PC-3 (cell line): ENCODE results near the gene PKP1. TPM values are rescaled to one million over a fixed set of nuclear protein-coding genes. Genes with fewer than 3 reads are reported as not detected.
A peak's percentile ranks its signal among the peaks of the same experiment; 100 is the strongest.

Experiments used
- ATAC-seq: fragments of 200-7000 bp; cut with Tn5 transposase; 2 replicates; pipeline ENCODE4 v1.9.1; 2020; ENCODE audit warnings: mild to moderate bottlenecking, moderate library complexity
- BruUV-seq: library from RNA; stranded (reverse); fragments of 400-500 nt; replicated peaks from 2 replicates; lab custom pipeline; 2021; lab: Mats Ljungman, UMichigan
- CTCF ChIA-PET: fragments of 300-600 bp; sonication (Branson Sonifier 250); formaldehyde crosslinking; loops from one replicate; lab custom pipeline; 2022; ENCODE audit warnings: antibody characterized with exemption; lab: Charles Lee
- POLR2A ChIA-PET: fragments of 300-600 bp; sonication (Branson Sonifier 250); formaldehyde crosslinking; loops from one replicate; lab custom pipeline; 2022; ENCODE audit warnings: antibody characterized with exemption; ENCODE audit not compliant: unreplicated experiment; lab: Charles Lee
- DNase-seq: peaks from one replicate; pipeline ENCODE4 v3.0.0-alpha.2; 2015
- H2AFZ ChIP-seq: fragments of 300-600 bp; sonication (generic); 2 replicates; pipeline ENCODE4 v1.6.0; 2016; ENCODE audit warnings: antibody characterized with exemption, low read length
- H3F3A ChIP-seq: fragments of 300-600 bp; sonication (generic); one replicate; pipeline ENCODE4 v1.6.0; 2017; ENCODE audit warnings: antibody characterized with exemption, low read length, control low read depth, mild to moderate bottlenecking; ENCODE audit not compliant: unreplicated experiment
- H3K27ac ChIP-seq: fragments of 300-600 bp; sonication (generic); 2 replicates; pipeline ENCODE4 v1.5.1; 2016; ENCODE audit warnings: mild to moderate bottlenecking, low read length
- H3K27me3 ChIP-seq: fragments of 300-600 bp; sonication (generic); 2 replicates; pipeline ENCODE4 v1.6.1; 2016; ENCODE audit warnings: low read length, mixed read lengths
- H3K36me3 ChIP-seq: fragments of 300-600 bp; sonication (generic); 2 replicates; pipeline ENCODE4 v1.6.1; 2016; ENCODE audit warnings: low read depth, mixed run types, low read length, mixed read lengths
- H3K4me1 ChIP-seq: fragments of 300-600 bp; sonication (generic); 2 replicates; pipeline ENCODE4 v1.5.1; 2016; ENCODE audit warnings: low read length; ENCODE audit not compliant: insufficient read depth
- H3K4me2 ChIP-seq: fragments of 300-600 bp; sonication (generic); 2 replicates; pipeline ENCODE4 v1.6.0; 2016; ENCODE audit warnings: low read length
- H3K4me3 ChIP-seq: fragments of 300-600 bp; sonication (generic); 2 replicates; pipeline ENCODE4 v1.5.1; 2016; ENCODE audit warnings: mild to moderate bottlenecking, low read length, mixed read lengths
- H3K79me2 ChIP-seq: fragments of 300-600 bp; sonication (generic); 2 replicates; pipeline ENCODE4 v1.6.1; 2017; ENCODE audit warnings: low read length, mixed read lengths
- H3K9ac ChIP-seq: fragments of 300-600 bp; sonication (generic); 2 replicates; pipeline ENCODE4 v1.6.0; 2016; ENCODE audit warnings: mild to moderate bottlenecking, low read length
- H3K9me2 ChIP-seq: fragments of 300-600 bp; sonication (generic); replicated peaks from 2 replicates; pipeline ENCODE4 v1.6.1; 2016; ENCODE audit warnings: mixed run types, low read length, mixed read lengths
- H3K9me3 ChIP-seq: fragments of 300-600 bp; sonication (generic); 2 replicates; pipeline ENCODE4 v1.6.1; 2016; ENCODE audit warnings: low read length, mixed read lengths
- H4K20me1 ChIP-seq: fragments of 300-600 bp; sonication (generic); 2 replicates; pipeline ENCODE4 v1.6.1; 2016; ENCODE audit warnings: low read length, mixed read lengths
- EZH2 ChIP-seq: fragments of 300-600 bp; sonication (generic); IDR thresholded peaks from one replicate; pipeline ENCODE4 v1.6.1; 2017; ENCODE audit warnings: antibody characterized with exemption, mild to moderate bottlenecking, low read length; ENCODE audit not compliant: unreplicated experiment
- EZH2phosphoT487 ChIP-seq: fragments of 300-600 bp; sonication (generic); IDR thresholded peaks from 2 replicates; pipeline ENCODE4 v1.6.1; 2018; ENCODE audit warnings: mild to moderate bottlenecking, antibody characterized with exemption, low read length, borderline replicate concordance
- intact Hi-C: fragments of 100-400 bp; cut with micrococcal nuclease; formaldehyde crosslinking; loops from 2 replicates; pipeline ENCODE4 v1.9.0; 2023
- total RNA-seq: library from RNA; depleted of rRNA; stranded (reverse); fragments of >200 nt; gene quantifications from 2 replicates; pipeline ENCODE4 v1.2.3, GENCODE V29; 2014
- TF ChIP-seq, protein P1 (sequence below): fragments of 300-600 bp; sonication (generic); conservative IDR thresholded peaks from 2 replicates; pipeline ENCODE4 v1.5.1; 2017; ENCODE audit warnings: antibody characterized with exemption, low read depth, mild to moderate bottlenecking, low read length

PKP1 gene
- total RNA-seq, 1 experiment from 2014 or later, result 211 TPM

DNA sequence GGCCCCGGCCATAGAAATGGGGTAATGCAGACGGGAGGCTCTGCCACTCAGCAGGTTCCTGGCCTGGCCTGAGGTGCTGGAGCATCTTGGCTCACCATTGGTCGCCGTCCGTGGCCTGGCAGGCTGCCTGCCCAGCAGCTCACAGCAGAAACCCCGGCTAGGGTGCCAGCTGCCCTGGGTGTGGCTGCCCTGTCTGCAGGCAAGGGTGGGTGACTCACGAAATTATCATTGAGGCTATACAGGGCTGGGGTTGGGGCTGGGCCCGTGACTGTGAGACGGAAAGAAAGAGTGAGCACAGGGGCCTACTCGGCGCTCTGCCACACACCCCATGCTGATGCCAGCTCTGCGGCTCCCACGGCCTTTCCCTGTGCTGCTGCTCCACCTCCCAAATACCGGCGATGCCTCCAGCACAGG is 8.0 kb upstream of the PKP1 start:
- Histone ChIP-seq H4K20me1 (no peaks in the 10 kb centered on the region), H3K27ac (peak overlapping the region; percentile 88), H3K9me2 (no peaks in the 10 kb centered on the region), H3K36me3 (no peaks in the 10 kb centered on the region), H3K9me3 (no peaks in the 10 kb centered on the region), H2AFZ (peak overlapping the region; percentile 17), H3K4me1 (peaks cover 37% of the 10 kb centered on the region), H3F3A (peaks cover 6% of the 10 kb centered on the region), H3K4me2 (peak overlapping the region; percentile 65), H3K79me2 (no peaks in the 10 kb centered on the region), H3K27me3 (no peaks in the 10 kb centered on the region), H3K9ac (peak overlapping the region; percentile 80), H3K4me3 (no peak overlapping the region; the same call in 1 of the 2 replicates)
- BruUV-seq, result no TSS peak
- ATAC-seq (peak; percentile 90), DNase-seq (peak; percentile 100)
- intact Hi-C loops, result loop anchor here (1.0 to 2.0 kb wide), 3 partner anchors 8 to 34 kb away; partner anchors contain the start of gene PKP1
- POLR2A ChIA-PET, result interaction anchor here (0.5 to 1.7 kb wide), 8 partner anchors 9 to 281 kb away, joined by 3 to 9 read pairs (median 3); partner anchors contain the start of gene PKP1
- CTCF ChIA-PET, result interaction anchor here (0.5 to 1.6 kb wide), 7 partner anchors 9 to 156 kb away, joined by 3 to 14 read pairs (median 3); no protein-coding TSS in a partner anchor
- TF ChIP-seq, protein P1, sequence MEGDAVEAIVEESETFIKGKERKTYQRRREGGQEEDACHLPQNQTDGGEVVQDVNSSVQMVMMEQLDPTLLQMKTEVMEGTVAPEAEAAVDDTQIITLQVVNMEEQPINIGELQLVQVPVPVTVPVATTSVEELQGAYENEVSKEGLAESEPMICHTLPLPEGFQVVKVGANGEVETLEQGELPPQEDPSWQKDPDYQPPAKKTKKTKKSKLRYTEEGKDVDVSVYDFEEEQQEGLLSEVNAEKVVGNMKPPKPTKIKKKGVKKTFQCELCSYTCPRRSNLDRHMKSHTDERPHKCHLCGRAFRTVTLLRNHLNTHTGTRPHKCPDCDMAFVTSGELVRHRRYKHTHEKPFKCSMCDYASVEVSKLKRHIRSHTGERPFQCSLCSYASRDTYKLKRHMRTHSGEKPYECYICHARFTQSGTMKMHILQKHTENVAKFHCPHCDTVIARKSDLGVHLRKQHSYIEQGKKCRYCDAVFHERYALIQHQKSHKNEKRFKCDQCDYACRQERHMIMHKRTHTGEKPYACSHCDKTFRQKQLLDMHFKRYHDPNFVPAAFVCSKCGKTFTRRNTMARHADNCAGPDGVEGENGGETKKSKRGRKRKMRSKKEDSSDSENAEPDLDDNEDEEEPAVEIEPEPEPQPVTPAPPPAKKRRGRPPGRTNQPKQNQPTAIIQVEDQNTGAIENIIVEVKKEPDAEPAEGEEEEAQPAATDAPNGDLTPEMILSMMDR, result no peak

DNA sequence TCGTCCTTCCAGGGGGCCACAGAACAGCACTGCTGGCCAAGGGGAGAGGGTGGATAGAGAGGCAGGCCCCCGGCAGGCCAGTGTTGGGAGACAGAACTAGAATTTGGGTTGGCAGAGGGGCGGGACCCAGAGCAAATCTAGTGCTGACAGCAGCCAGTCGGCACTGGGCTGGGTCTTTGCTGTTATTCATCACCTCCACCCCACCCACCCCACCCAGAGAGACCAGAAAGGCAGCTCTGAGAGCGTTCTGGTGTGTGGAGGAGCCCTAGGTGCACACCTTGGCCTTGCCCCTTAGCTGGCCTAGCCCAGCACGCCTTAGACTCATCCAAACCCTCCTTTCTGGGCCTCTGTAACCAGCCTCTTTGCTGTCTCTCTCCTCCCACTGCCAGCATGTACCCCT is 6.4 kb upstream of the PKP1 start:
- ATAC-seq (no peak), DNase-seq (peak; percentile 74)
- no peak overlapping the region for H2AFZ ChIP-seq
- H3K4me3 ChIP-seq, result no peak overlapping the region
- POLR2A ChIA-PET, result interaction anchor here (0.6 kb wide), 1 partner anchor 31 kb away, joined by 7 read pairs; no protein-coding TSS in a partner anchor
- no peaks in the 10 kb centered on the region for H3K9me2 ChIP-seq
- H3K9ac ChIP-seq, result peak overlapping the region; percentile 80
- peak overlapping the region; percentile 40 for H3K4me2 ChIP-seq
- H3K27ac ChIP-seq, result peak overlapping the region; percentile 88
- CTCF ChIA-PET, result interaction anchor here (0.5 to 1.0 kb wide), 3 partner anchors 31 to 84 kb away, joined by 3 to 4 read pairs (median 4); no protein-coding TSS in a partner anchor
- H3K4me1 ChIP-seq, result peaks cover 47% of the 10 kb centered on the region
- BruUV-seq, result no TSS peak
- H3K79me2 ChIP-seq, result peaks cover under 1% of the 10 kb centered on the region; the same call in 1 of the 2 replicates
- H3F3A ChIP-seq, result peaks cover 6% of the 10 kb centered on the region
- TF ChIP-seq, protein P1, result no peak
- TF ChIP-seq EZH2 (no peak), EZH2phosphoT487 (no peak)
- H3K27me3 ChIP-seq, result no peaks in the 10 kb centered on the region
- H3K9me3 ChIP-seq, result no peaks in the 10 kb centered on the region
- intact Hi-C loops, result no loop called here
- H4K20me1 ChIP-seq, result no peaks in the 10 kb centered on the region
- H3K36me3 ChIP-seq, result no peaks in the 10 kb centered on the region

DNA sequence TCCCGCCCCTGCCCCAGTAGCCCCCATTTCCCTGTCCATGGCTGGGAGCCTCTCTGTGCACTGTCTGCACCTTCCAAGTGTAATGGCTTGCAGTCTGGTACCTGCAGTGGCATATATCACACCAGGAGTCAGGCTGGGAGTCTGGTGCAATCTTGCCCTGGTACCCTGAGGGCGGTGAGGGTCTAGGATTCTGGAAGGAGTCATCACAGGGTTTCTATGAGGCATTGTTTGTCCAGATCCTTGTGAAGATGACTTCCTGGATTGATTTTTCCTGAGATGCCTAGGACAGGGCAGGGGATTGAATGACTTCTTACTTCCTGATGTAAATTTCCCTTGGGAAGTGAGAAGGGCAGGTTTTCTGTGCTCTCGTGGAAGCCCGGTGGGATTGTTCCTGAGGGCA is 5.9 kb upstream of the PKP1 start:
- Histone ChIP-seq H3K9ac (peak overlapping the region; percentile 80), H3K27me3 (no peaks in the 10 kb centered on the region), H2AFZ (no peak overlapping the region), H3K4me2 (peak overlapping the region; percentile 40), H3K79me2 (peaks cover 6% of the 10 kb centered on the region), H4K20me1 (no peaks in the 10 kb centered on the region), H3K36me3 (no peaks in the 10 kb centered on the region), H3K9me2 (no peaks in the 10 kb centered on the region), H3K4me3 (no peak overlapping the region), H3K9me3 (no peaks in the 10 kb centered on the region), H3K4me1 (peaks cover 53% of the 10 kb centered on the region), H3K27ac (peak overlapping the region; percentile 88), H3F3A (peaks cover 6% of the 10 kb centered on the region)
- TF ChIP-seq EZH2 (no peak), EZH2phosphoT487 (no peak)
- TF ChIP-seq, protein P1, result no peak
- ATAC-seq, result peak; percentile 1
- intact Hi-C loops, result no loop called here
- POLR2A ChIA-PET, result interaction anchor here (0.6 kb wide), 1 partner anchor 30 kb away, joined by 7 read pairs; no protein-coding TSS in a partner anchor
- peak; percentile 93 for DNase-seq
- CTCF ChIA-PET, result interaction anchor here (0.6 to 1.0 kb wide), 2 partner anchors 31 to 84 kb away, joined by 3 to 4 read pairs; no protein-coding TSS in a partner anchor
- no TSS peak for BruUV-seq
